ENCODE results near the gene CTDSPL. TPM values are rescaled to one million over a fixed set of nuclear protein-coding genes. Genes with fewer than 3 reads are reported as not detected.

The CTDSPL gene
- total and polyA plus RNA-seq, 10 of the 15 experiments (the other 5 are each of a cell fraction or from before 2014, with no cell fraction given), result 0.05 to 0.51 (median 0.18) TPM; not detected in 6

DNA sequence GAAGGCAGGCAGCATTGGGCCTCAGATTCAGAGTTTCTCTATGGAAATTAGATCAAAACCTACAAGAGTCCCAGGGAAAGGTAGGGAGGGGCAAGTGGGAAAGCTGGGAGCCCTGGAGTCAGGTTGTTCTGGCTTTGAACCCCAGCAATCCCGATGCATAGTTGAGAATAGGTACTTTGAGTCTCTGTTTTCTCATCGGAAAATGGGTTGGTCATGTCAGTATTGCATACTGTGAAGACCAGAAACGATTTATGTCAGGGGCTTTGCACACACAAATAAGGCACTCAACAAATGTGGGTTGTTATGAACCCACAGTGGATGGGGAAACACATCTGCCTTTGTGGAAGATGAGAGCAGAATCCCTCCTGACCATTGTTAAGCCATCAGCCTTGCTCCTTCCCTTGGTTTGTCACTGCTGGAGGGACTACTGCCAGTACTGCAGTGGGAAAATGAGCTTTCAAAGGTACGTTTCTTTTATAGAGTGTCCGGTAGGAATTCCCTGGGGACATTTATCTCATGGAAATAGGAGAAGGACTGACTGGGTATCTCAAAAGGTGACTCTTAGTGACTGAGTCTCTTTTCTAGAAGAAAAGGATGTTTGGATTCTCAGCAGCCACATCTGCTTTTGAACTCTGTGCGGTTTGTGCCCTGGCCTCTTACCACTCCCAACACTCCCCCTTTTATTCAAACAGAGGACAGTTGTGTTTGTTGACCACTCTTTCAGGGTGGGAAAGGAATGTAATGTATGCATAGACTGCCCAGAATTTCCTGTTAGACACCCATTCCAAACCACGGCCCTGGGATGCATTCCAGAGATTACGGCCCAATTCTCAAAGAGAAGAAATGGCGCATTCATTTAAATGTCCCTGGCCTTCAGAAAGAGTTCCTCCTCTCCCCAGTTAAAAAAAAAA lies 74.3 kb downstream of the CTDSPL start:
- in situ Hi-C loops (cut with MboI) (no loop called here), intact Hi-C loops (cut with micrococcal nuclease; ENCODE audit: unreplicated experiment) (no loop called here)
- Histone ChIP-seq H3K4me3 (no peak overlapping the region), H3K79me2 (ENCODE audit: control insufficient read depth, insufficient read depth, low read length) (no peaks in the 10 kb centered on the region), H3K4me1 (ENCODE audit: control insufficient read depth, insufficient read depth, low read length) (no peaks in the 10 kb centered on the region), H4K20me1 (ENCODE audit: control insufficient read depth, insufficient read depth) (no peaks in the 10 kb centered on the region), H3K36me3 (ENCODE audit: control insufficient read depth in 2 of 2, insufficient read depth in 2 of 2, low read length in 1 of 2) (no peaks in the 10 kb centered on the region), H3K9me3 (replicated peaks; ENCODE audit: control insufficient read depth, insufficient read depth, low read length) (no peaks in the 10 kb centered on the region), H3K27me3 (replicated peaks in 1 of 2; ENCODE audit: control insufficient read depth in 2 of 2, insufficient read depth in 2 of 2, low read length in 1 of 2) (peaks cover 0 to 1% of the 10 kb centered on the region in 2 experiments; a peak in 2 of 4 replicates), H3K4me2 (ENCODE audit: control insufficient read depth, insufficient read depth) (no peak overlapping the region), H3K9ac (ENCODE audit: control insufficient read depth, insufficient read depth, low read length) (no peak overlapping the region), H3K27ac (ENCODE audit: control insufficient read depth, insufficient read depth) (no peak overlapping the region), H2AFZ (ENCODE audit: control insufficient read depth, low read depth, low read length) (no peak overlapping the region)
- 45% methylated on average over 9 of the region's 9 CpGs for whole genome bisulfite sequencing (ENCODE audit: insufficient coverage, insufficient replicate concordance, low lambda C conversion rate, missing lambda C conversion rate)
- ATAC-seq (no peak), FAIRE-seq (no peak), DNase-seq (ENCODE audit: low read depth, low spot score) (no peak)
- BruUV-seq (replicated peaks), result no TSS peak
- ChIA-PET CTCF (interaction anchor here (0.7 kb wide), 1 partner anchor 45 kb away, joined by 3 read pairs; no protein-coding TSS in a partner anchor), RAD21 (ENCODE audit: unreplicated experiment) (no interaction called here), SMC1A (ENCODE audit: uncharacterized antibody, unreplicated experiment) (no interaction called here), POLR2A (interaction anchor here (0.6 kb wide), 1 partner anchor 65 kb away, joined by 7 read pairs; no protein-coding TSS in a partner anchor)
- no peak for TF ChIP-seq NFYA (IDR thresholded peaks at IDR 0.05; ENCODE audit: borderline replicate concordance, low read depth, low read length)
- TF ChIP-seq, protein P1, sequence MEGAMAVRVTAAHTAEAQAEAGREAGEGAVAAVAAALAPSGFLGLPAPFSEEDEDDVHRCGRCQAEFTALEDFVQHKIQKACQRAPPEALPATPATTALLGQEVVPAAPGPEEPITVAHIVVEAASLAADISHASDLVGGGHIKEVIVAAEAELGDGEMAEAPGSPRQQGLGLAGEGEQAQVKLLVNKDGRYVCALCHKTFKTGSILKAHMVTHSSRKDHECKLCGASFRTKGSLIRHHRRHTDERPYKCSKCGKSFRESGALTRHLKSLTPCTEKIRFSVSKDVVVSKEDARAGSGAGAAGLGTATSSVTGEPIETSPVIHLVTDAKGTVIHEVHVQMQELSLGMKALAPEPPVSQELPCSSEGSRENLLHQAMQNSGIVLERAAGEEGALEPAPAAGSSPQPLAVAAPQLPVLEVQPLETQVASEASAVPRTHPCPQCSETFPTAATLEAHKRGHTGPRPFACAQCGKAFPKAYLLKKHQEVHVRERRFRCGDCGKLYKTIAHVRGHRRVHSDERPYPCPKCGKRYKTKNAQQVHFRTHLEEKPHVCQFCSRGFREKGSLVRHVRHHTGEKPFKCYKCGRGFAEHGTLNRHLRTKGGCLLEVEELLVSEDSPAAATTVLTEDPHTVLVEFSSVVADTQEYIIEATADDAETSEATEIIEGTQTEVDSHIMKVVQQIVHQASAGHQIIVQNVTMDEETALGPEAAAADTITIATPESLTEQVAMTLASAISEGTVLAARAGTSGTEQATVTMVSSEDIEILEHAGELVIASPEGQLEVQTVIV (IDR thresholded peaks at IDR 0.05; ENCODE audit: borderline replicate concordance, partially characterized antibody), result no peak
- no peak for TF ChIP-seq ZNF384 (IDR thresholded peaks at IDR 0.05; ENCODE audit: borderline replicate concordance, low read depth, low read length)
- no peak for TF ChIP-seq FOS (IDR thresholded peaks at IDR 0.05; ENCODE audit: borderline replicate concordance, extremely low read depth, insufficient read length)
- no peak for TF ChIP-seq TARDBP (IDR thresholded peaks at IDR 0.05; ENCODE audit: borderline replicate concordance)
- no peak for TF ChIP-seq SUZ12 (IDR thresholded peaks at IDR 0.05; ENCODE audit: unreplicated experiment)
- no peak for TF ChIP-seq ASH2L (IDR thresholded peaks at IDR 0.05; ENCODE audit: borderline replicate concordance, low read depth)
- TF ChIP-seq, protein P2, sequence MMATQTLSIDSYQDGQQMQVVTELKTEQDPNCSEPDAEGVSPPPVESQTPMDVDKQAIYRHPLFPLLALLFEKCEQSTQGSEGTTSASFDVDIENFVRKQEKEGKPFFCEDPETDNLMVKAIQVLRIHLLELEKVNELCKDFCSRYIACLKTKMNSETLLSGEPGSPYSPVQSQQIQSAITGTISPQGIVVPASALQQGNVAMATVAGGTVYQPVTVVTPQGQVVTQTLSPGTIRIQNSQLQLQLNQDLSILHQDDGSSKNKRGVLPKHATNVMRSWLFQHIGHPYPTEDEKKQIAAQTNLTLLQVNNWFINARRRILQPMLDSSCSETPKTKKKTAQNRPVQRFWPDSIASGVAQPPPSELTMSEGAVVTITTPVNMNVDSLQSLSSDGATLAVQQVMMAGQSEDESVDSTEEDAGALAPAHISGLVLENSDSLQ (IDR thresholded peaks at IDR 0.05), result no peak
- TF ChIP-seq, protein P3, sequence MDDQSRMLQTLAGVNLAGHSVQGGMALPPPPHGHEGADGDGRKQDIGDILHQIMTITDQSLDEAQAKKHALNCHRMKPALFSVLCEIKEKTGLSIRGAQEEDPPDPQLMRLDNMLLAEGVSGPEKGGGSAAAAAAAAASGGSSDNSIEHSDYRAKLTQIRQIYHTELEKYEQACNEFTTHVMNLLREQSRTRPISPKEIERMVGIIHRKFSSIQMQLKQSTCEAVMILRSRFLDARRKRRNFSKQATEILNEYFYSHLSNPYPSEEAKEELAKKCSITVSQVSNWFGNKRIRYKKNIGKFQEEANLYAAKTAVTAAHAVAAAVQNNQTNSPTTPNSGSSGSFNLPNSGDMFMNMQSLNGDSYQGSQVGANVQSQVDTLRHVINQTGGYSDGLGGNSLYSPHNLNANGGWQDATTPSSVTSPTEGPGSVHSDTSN (IDR thresholded peaks at IDR 0.05; ENCODE audit: insufficient replicate concordance, low read depth, low read length), result no peak
- TF ChIP-seq, protein P4, sequence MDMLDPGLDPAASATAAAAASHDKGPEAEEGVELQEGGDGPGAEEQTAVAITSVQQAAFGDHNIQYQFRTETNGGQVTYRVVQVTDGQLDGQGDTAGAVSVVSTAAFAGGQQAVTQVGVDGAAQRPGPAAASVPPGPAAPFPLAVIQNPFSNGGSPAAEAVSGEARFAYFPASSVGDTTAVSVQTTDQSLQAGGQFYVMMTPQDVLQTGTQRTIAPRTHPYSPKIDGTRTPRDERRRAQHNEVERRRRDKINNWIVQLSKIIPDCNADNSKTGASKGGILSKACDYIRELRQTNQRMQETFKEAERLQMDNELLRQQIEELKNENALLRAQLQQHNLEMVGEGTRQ (IDR thresholded peaks at IDR 0.05; ENCODE audit: borderline replicate concordance, low read depth, low read length), result no peak
- no peak for TF ChIP-seq CREM (IDR thresholded peaks at IDR 0.05; ENCODE audit: low read depth)
- TF ChIP-seq, protein P5, sequence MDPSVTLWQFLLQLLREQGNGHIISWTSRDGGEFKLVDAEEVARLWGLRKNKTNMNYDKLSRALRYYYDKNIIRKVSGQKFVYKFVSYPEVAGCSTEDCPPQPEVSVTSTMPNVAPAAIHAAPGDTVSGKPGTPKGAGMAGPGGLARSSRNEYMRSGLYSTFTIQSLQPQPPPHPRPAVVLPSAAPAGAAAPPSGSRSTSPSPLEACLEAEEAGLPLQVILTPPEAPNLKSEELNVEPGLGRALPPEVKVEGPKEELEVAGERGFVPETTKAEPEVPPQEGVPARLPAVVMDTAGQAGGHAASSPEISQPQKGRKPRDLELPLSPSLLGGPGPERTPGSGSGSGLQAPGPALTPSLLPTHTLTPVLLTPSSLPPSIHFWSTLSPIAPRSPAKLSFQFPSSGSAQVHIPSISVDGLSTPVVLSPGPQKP (IDR thresholded peaks at IDR 0.05; ENCODE audit: low read depth, low read length), result no peak
- TF ChIP-seq ATF7 (IDR thresholded peaks at IDR 0.05; ENCODE audit: low read depth), result no peak
- no peak for TF ChIP-seq BMI1 (IDR thresholded peaks at IDR 0.05; ENCODE audit: borderline replicate concordance)
- no peak for TF ChIP-seq RB1 (IDR thresholded peaks at IDR 0.05; ENCODE audit: borderline replicate concordance)
- TF ChIP-seq NRF1 (conservative IDR thresholded peaks at IDR 0.05; ENCODE audit: low read depth, low read length), result no peak

Measured in GM12878 (cell line).